ENCODE data around the gene ATP5F1C. TPM values are rescaled to one million over a fixed set of nuclear protein-coding genes. Genes with fewer than 3 reads are reported as not detected.
"Not testable (repeated sequence)": the region's sequence is repeated elsewhere in the genome, so short reads cannot be mapped to it uniquely, and the experiment has no call there.

ATP5F1C gene
- total RNA-seq, 1 donor from 2014 or later = 308 TPM

- DNase-seq (ENCODE audit: low read depth, low spot score) = no peak
Measured at GRCh38 chr10:7794251-7795026, 6.5 kb downstream of the ATP5F1C start.

DNA sequence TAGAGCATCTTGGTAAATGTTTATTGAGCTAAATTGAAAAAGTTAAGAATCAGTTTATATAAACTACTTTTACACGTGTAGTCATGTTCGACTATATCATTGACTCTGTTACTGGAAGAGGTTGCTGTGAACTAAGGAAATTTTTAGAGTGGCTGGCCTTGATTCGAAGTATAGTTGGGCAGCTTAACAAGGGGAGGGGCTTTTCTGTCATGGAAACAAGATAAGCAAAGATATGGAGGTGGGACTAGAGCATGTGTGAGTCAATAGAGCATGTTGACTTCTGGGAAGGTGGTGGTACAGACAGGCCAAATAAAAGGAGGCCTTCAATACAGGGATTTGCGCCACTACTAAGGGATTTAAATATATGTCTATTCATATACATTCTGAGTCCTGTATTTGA is 7.6 kb downstream of the ATP5F1C start:
- no peak for DNase-seq (ENCODE audit: low read depth, low spot score)

DNA sequence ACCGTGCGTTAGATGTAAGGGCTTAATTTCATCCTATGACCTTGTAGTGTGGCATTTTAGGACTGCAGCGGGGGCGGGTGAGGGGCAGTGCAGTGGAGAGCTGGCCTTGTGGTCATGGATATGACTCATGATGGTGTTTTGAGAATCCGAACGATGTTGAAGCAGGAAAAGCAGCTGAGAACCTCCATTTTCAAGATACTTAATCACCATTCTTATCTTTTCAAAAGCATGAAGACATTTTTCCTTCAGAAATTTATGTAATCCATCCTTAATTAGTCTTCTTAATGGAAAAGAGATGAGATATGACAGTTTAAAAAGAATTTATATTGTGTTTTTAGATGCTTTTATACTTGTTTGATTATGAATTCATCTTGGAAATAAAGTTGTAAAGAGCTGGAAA is 9.6 kb downstream of the ATP5F1C start:
- DNase-seq (ENCODE audit: low read depth, low spot score) = peak; percentile 52

DNA sequence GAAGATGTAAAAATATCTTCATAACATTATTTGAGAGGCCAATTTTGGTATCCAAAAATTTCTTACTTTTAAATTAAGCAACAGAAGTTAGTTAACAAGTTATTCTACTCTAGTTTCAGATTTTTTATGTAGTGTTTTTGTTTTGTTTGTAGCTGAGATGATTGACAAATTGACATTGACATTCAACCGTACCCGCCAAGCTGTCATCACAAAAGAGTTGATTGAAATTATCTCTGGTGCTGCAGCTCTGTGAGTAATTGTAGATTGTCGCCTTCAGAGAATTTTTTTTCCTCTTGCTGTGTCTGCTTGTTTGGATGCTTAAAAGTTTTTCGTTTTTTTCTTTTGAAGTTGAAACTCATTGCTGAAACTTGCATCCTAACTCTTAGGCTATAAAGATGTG is 14.6 kb downstream of the ATP5F1C start:
- DNase-seq (ENCODE audit: low read depth, low spot score) = no peak

DNA sequence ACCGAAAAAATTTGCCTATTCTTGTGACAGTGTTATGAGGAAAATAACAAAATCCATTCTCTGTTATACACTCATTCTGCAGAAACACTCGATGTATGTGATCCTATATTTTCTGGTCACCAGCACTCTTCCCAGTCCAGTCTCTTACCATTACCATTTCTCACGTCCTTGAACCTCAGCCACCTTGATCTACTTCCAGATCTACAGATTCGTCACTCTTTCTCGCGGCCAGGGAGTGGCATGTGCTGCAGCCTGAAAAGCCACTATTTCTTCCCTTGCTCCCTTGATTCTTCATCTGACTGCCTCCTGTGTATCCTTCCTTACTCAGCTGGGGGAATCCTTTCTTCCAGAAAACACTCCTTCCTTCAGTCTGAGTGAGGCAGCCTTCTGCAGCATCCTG is 16.2 kb downstream of the ATP5F1C start:
- no peak for DNase-seq (ENCODE audit: low read depth, low spot score)

DNA sequence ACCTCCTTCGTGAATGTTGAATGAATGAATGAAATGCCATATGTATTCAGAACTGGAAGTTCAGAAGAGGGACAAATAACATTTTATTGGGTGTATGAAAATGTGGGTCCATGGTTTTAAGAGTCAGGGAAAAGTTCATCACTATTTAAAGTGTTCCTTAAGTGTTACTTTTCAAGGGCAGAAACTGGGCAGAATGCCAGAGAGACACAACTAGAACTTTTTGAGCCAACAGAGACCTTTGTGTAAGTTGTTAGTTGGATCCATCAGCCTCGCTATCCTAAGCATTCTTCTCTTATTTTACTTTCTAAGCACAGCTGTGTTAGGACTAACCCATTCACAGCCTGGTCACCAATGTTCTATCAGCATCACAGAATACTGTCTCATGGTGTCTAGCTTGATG is 16.8 kb downstream of the ATP5F1C start:
- no peak for DNase-seq (ENCODE audit: low read depth, low spot score)

GRCh38 chr10:7808686-7809267 is 20.8 kb downstream of the ATP5F1C start:
- DNase-seq (ENCODE audit: low read depth, low spot score) = no peak

DNA sequence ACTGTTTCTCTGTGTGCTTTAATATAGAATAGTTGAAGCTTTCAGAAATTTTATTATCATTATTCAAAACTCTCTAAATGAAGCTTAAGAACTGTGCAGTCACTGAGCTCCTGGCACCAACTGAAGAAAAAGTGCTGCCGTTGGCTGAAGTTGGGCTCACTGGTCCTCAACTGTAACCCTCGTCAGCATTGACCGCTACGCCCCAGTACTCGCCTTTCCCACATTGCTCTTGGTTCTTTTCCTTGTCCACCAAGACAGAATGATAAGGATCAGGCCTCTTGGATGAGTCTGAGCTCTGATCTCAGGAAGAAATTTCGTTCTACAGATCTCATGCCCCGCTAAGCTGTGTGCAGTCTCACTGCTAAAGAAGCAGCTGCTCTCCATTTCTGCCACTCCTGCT is 22.5 kb downstream of the ATP5F1C start:
- DNase-seq (ENCODE audit: low read depth, low spot score) = no peak

- DNase-seq (ENCODE audit: low read depth, low spot score) = no peak
Measured at GRCh38 chr10:7811000-7811399, 23.0 kb downstream of the ATP5F1C start.

GRCh38 chr10:7811743-7812142 is 23.8 kb downstream of the ATP5F1C start:
- not testable (repeated sequence) for DNase-seq (ENCODE audit: low read depth, low spot score)

- DNase-seq (ENCODE audit: low read depth, low spot score) = no peak
Measured at GRCh38 chr10:7813481-7813880, 25.5 kb downstream of the ATP5F1C start.

DNA sequence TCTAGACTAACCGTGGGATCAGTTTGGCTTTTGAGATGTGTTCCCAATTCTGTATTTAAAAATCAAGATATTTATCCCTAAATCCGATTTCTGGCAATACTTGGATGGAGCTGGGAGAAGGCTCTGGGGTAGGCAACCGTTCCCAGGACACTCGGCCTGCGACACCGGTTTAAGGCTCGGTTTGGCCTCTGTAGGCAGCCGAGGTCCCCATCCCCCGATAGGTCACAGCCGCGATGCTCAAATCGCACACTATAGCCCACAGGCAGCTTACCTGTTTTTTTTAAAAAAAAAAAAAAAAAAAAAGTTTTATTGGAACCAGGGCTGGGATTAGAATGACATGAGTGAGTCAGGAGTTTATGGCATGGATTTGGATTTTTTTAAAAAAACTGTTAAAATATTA is 29.6 kb downstream of the ATP5F1C start:
- DNase-seq (ENCODE audit: low read depth, low spot score) = no peak

DNA sequence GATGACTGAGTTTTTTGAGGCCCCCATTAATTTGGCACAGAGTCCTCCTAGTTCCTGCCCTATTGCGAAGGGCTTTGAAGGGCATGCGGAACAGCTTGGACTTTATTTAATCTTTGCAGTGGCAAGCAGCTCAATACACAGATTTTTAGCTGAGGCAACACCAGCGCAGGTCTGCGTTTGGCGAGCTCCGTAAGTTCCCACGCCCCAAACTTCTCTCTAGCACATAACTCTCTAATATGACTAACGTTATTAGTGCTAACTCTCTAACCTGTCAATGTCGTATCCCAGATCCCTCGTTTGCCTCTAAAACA is 30.0 kb downstream of the ATP5F1C start:
- no peak for DNase-seq (ENCODE audit: low read depth, low spot score)

DNA sequence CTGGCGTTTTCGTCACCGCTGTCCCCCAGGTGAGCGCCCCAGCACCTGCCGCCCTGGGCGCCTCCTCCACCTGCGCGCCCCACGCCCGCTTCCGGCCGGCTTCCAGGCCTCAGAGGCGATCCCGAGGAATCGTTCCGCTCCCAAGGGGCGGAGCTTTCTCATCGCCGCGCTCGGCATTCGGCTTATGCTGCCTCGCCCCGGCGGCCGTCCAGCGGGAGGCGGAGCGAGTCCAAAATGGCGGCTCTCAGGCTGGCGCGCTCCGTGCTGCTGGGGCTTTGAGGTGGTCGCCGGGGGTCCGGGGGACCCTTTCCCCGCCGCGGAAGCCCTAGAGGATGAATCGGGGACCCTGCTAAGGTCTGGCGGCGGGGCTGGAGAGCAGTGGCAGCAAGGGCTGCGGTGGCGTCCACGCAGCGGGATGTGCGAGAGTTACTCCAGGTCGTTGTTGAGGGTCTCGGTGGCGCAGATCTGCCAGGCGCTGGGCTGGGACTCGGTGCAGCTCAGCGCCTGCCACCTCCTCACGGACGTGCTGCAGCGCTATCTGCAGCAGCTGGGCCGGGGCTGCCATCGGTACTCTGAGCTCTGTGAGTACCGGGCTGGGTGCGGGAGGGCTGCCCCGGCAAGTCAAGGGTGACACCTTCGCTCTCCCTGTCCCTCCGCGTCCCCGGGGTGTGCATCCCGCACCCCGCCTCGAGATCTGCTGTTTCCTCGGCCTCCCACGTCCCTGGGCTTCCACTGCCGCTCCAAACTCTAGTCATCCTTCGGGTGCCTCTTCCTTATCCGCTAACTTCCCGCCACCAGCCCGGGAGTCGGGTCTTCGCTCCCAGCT is 30.5 kb downstream of the ATP5F1C start, which contains the start of gene TAF3:
TSS of gene TAF3 (plus strand) at position 211 of the 826 bp plus-strand sequence. CDS start at position 416, 205 bp downstream.
- DNase-seq (ENCODE audit: low read depth, low spot score) = peak; percentile 60

GRCh38 chr10:7819121-7819460 is 31.1 kb downstream of the ATP5F1C start:
- DNase-seq (ENCODE audit: low read depth, low spot score) = no peak

- DNase-seq (ENCODE audit: low read depth, low spot score) = no peak
Measured at GRCh38 chr10:7824251-7824650, 36.3 kb downstream of the ATP5F1C start.

DNA sequence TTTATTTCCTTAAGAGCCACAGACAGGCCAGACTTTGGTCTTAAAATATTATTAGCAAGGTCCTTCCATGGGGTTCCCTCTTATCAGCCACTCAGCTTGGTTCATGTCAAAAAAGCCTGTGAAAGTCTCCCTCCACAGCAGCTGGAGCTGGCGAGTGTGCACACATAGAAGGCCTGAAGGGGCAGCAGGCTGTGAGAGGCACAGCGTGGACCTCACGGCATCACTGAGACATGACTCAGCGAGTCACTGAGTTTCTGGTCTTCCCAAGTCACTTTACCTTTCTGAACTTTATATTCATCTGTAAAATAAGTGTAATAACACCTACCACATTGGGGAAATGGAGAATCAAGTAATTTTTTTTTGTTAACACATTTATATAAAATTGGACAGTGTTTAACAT is 39.0 kb downstream of the ATP5F1C start:
- DNase-seq (ENCODE audit: low read depth, low spot score) = no peak

DNA sequence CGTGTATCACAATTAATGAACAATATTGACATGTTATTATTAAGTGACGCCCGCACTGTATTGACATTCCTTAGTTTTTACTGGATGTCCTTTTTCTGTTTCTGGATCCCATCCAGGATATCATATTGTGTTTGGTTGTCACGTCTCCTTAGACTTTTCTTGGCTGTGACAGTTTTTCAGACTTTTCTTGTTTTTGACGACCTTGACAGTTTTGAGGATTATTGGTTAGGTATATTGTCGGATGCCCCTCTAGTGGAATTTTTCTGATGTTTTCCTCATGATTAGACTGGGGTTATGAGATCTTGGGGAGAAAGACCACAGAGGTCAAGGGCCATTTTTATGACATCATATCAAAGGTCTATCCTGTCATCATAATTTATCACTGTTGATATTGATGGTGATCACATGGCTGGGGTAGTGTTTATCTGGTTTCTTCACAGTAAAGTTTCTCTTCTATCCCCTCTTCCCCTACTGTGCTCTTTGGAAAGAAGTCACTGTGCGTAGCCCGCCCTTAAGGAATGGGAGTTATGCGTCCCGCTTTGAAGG is 41.4 kb downstream of the ATP5F1C start:
- DNase-seq (ENCODE audit: low read depth, low spot score) = no peak

- no peak for DNase-seq (ENCODE audit: low read depth, low spot score)
Measured at GRCh38 chr10:7832060-7832459, 44.1 kb downstream of the ATP5F1C start.

DNA sequence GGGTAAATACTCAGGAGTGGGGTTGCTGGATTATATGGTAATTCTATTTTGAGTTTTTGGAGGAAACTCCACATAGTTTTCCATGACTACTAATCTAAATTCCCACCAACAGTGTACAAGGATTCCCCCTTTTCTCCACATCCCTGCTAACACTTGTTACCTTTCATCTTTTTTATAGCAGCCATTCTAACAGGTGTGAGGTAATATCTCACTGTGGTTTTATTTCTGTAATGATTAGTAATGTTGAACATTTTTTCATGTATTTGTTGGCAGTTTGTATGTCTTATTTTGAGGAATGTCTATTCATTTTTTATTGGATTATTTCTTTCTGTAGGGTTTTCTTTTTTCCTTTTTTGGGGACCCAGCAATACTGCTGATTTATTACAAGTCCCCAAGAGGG is 45.2 kb downstream of the ATP5F1C start:
- DNase-seq (ENCODE audit: low read depth, low spot score) = no peak

GRCh38 chr10:7834262-7834661 is 46.3 kb downstream of the ATP5F1C start:
- DNase-seq (ENCODE audit: low read depth, low spot score) = no peak

DNA sequence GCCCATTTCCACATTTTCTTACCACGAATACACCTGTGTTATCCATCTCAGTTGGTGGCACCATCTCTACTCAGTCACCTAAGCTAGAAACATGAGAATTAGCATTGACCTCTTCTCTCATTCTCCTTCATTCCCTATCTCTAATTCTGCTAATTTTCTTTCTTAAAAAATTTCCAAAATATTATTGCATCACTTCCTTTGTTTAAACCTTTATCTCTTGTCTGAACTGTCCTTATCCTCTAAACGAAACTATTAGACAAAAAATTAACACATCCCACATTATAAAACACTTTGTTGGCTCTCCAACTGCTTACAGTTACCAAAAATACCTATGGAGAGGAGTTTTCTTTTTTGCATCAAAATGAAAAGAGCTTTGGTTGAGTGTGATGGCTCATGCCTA is 48.6 kb downstream of the ATP5F1C start:
- DNase-seq (ENCODE audit: low read depth, low spot score) = no peak
